ENCODE measurements around the gene MORC4.

The MORC4 gene

GRCh38 chrX:106903856-106904528 is 96.0 kb downstream of the MORC4 start:
- no peak for DNase-seq

- no peak for DNase-seq
These were observed 96.7 kb downstream of the MORC4 start, which contains the start of gene RIPPLY1 for GRCh38 chrX:106903291-106903824. Gene RIPPLY1 (minus strand): TSS chrX:106903341. CDS start chrX:106903287, 54 bp downstream.

GRCh38 chrX:106902684-106903083 is 97.3 kb downstream of the MORC4 start:
- no peak for DNase-seq

GRCh38 chrX:106901781-106902219 is 98.2 kb downstream of the MORC4 start:
- DNase-seq, result no peak

GRCh38 chrX:106901341-106901740 is 98.7 kb downstream of the MORC4 start:
- DNase-seq, result no peak

- no peak for DNase-seq
These were observed 100.2 kb downstream of the MORC4 start for GRCh38 chrX:106899841-106900240.

GRCh38 chrX:106899276-106899675 is 100.7 kb downstream of the MORC4 start:
- no peak for DNase-seq

- no peak for DNase-seq
These were observed 101.5 kb downstream of the MORC4 start for GRCh38 chrX:106898462-106898861.

GRCh38 chrX:106897259-106897658 is 102.8 kb downstream of the MORC4 start:
- no peak for DNase-seq

- DNase-seq, result no peak
These were observed 105.0 kb downstream of the MORC4 start for GRCh38 chrX:106894978-106895452.

GRCh38 chrX:106894392-106894909 is 105.6 kb downstream of the MORC4 start:
- peak; percentile 53 for DNase-seq

GRCh38 chrX:106891762-106892460 is 108.1 kb downstream of the MORC4 start:
- no peak for DNase-seq

Measured in COR-L47 (cell line).